ENCODE data around the gene TUT4.

DNA sequence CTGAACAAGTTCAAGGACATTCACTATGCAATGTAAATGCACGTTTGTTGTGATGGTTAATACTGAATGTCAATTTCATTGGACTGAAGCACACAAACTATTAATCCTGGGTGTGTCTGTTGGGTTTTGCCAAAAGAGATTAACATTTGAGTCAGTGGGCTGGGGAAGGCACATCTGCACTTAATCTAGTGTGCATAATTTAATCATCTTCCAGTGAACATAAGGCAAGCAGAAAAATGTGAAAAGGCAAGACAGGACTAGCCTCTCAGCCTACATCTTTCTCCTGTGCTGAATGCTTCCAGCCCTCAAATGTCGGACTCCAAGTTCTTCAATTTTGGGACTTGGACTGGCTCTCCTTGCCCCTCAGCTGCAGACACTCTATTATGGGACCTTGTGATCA lies 108.4 kb downstream of the TUT4 start:
- TF ChIP-seq EZH2 (IDR thresholded peaks at IDR 0.05) (no peak), EZH2phosphoT487 (IDR thresholded peaks at IDR 0.05) (no peak)
